ENCODE results near the gene GHR.

The GHR gene

GRCh38 chr5:42518595-42519221 lies 95.5 kb downstream of the GHR start:
- DNase-seq = no peak

- DNase-seq = no peak
Measured at GRCh38 chr5:42520203-42520602, 97.0 kb downstream of the GHR start.

GRCh38 chr5:42520957-42521356 lies 97.7 kb downstream of the GHR start:
- DNase-seq = no peak

- DNase-seq = no peak
Measured at GRCh38 chr5:42521406-42521805, 98.2 kb downstream of the GHR start.

GRCh38 chr5:42522783-42523182 lies 99.5 kb downstream of the GHR start:
- no peak for DNase-seq

- DNase-seq = no peak
Measured at GRCh38 chr5:42526179-42526578, 102.9 kb downstream of the GHR start.

GRCh38 chr5:42531611-42532010 lies 108.4 kb downstream of the GHR start:
- no peak for DNase-seq

- DNase-seq = no peak
Measured at GRCh38 chr5:42542106-42542505, 118.9 kb downstream of the GHR start.

GRCh38 chr5:42543774-42544173 lies 120.5 kb downstream of the GHR start:
- DNase-seq = no peak

GRCh38 chr5:42545038-42545437 lies 121.8 kb downstream of the GHR start:
- DNase-seq = no peak

- no peak for DNase-seq
Measured at GRCh38 chr5:42547141-42547540, 123.9 kb downstream of the GHR start.

GRCh38 chr5:42547894-42548293 lies 124.7 kb downstream of the GHR start:
- no peak for DNase-seq

GRCh38 chr5:42552597-42552996 lies 129.4 kb downstream of the GHR start:
- no peak for DNase-seq

- DNase-seq = no peak
Measured at GRCh38 chr5:42553461-42553860, 130.2 kb downstream of the GHR start.

- DNase-seq = no peak
Measured at GRCh38 chr5:42555010-42555409, 131.8 kb downstream of the GHR start.

- no peak for DNase-seq
Measured at GRCh38 chr5:42555797-42556196, 132.6 kb downstream of the GHR start.

- DNase-seq = no peak
Measured at GRCh38 chr5:42557689-42558088, 134.4 kb downstream of the GHR start.

GRCh38 chr5:42561656-42562055 lies 138.4 kb downstream of the GHR start:
- no peak for DNase-seq

- no peak for DNase-seq
Measured at GRCh38 chr5:42564689-42565356, 141.6 kb downstream of the GHR start.

- DNase-seq = peak; percentile 3
Measured at GRCh38 chr5:42566652-42567295, 143.5 kb downstream of the GHR start.

- no peak for DNase-seq
Measured at GRCh38 chr5:42569325-42569724, 146.1 kb downstream of the GHR start.

GRCh38 chr5:42569953-42570548 lies 146.8 kb downstream of the GHR start:
- DNase-seq = no peak

- DNase-seq = no peak
Measured at GRCh38 chr5:42570966-42571960, 148.0 kb downstream of the GHR start.
